CD1c-positive myeloid dendritic cell (primary cell): ENCODE data around the gene SAMD14.

Experiments
- DNase-seq: peaks from one replicate; pipeline ENCODE4 v3.0.0-alpha.2; 2016; ENCODE audit errors: extremely low spot score

Gene SAMD14

DNA sequence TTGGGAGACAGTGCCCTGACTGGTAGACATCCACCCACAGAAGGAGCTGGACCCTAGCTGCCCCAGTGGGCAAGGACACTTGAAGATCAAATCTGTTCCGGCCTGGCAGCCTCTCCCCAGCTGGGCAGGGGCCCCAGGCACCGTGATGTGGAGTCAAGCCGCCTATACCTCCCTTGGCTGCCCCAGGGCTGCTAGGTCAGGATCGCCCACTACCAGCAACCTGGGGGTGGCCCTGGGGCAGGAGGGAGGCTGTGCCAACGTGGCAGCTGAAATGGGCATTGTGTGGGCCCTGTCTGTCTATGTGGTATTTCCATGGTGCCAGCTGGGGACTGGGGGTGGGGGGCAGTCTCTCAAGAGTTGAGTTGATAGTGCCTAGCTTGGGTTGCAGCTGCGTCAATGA is 33.9 kb downstream of the SAMD14 start:
- DNase-seq, result no peak

DNA sequence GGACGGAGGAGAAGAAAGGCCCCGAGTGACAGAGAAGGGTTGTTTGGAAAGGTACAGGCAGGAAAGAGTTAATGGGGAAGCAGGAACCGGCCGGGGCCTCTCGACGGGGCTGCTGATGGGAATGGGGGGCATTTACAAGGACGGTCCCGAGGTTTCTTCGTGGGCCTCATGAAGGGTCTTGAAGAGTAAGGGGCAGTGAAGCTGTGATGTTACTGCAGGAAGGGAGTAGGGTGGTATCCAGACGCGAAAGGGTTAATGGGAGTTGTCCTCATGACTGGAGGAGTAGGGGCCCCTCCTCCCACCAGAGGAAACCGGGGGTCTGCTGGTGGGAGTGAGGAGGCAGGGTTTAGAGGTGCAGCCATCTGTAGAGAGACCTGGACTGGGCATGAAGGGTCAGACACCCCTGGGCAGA is 34.3 kb downstream of the SAMD14 start:
- DNase-seq, result no peak

DNA sequence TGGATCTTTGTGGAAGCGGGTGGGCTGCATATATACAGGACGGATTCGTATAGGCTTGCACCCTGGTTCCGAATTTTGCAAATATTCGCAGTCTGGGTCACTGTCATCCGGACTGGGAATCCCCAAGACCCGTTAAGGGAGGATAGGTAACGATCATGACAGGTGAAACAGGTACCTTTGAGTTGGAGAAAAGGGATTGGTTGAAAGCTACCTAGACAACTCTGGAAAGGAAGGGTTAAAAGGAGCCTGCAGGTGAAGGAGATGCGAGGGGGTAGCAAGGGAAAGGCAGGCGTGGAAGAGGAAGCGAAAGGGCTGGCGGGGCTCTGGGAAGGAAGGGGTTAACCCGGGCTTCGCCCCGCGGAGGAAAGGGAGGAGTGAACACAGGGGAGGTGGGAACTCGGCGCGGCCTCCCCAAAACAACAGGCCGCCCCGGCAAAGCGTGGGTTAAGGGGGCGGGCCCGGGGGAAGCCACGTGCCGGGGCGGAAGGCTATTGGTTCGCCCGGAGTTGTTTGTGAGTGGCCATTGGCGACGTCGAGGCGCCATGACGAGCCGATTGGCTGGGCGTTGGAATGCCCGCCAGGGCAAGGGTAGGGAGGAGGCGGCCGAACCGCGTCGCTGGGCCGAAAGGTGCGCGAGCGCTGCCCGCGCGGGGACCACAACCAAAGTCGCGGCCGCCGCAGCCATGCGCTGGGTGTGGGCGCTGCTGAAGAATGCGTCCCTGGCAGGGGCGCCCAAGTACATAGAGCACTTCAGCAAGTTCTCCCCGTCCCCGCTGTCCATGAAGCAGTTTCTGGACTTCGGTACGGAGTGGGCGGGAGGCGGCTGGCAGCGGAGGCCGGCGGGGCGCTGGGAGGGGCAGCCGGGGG is 35.0 kb downstream of the SAMD14 start, which contains the start of gene PDK2:
Gene PDK2, plus strand, starts transcription at position 599 of the 867 bp plus-strand sequence. Its CDS starts 85 bp downstream, at position 684.
- peak; percentile 97 for DNase-seq

DNA sequence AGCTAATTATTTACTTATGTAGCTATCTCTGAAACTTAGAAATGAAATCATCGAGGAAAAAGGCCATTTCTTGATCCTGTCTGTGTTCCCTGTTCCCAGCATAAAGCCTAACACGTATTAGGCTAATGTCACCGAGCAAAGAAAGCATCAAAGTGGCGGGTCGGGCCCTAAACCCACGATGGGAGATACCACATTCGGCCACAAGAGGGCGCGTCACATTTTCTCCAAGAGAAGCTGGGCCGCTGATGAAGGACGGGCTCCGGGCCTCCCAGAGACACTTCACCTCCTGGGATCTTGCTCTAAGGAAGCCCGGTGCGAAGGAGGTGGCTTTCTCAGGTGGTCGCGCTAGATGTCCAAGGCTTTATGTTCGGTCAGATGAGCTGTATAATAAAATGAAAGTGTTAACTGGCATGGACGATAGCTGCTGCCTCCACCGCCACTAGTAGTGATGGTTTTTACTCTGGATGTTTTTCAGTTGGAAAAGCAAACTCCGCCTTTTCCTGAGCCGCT is 35.7 kb downstream of the SAMD14 start:
- DNase-seq, result peak; percentile 92

DNA sequence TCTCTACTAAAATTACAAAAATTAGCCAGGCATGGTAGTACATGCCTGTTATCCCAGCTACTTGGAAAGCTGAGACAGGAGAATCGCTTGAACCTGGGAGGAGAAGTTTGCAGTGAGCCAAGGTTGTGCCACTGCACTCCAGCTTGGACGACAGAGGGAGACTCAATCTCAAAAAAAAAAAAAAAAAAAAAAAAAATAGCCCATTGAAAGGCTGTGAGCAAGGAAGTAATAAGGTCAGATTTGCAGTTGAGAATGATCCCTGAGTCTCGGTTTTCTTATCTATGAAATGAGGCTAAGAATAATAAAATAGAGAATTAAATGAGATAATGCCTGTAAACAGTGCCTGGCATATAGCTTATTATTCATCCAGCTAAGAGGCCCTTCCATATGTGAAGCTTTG is 36.2 kb downstream of the SAMD14 start:
- DNase-seq, result no peak

DNA sequence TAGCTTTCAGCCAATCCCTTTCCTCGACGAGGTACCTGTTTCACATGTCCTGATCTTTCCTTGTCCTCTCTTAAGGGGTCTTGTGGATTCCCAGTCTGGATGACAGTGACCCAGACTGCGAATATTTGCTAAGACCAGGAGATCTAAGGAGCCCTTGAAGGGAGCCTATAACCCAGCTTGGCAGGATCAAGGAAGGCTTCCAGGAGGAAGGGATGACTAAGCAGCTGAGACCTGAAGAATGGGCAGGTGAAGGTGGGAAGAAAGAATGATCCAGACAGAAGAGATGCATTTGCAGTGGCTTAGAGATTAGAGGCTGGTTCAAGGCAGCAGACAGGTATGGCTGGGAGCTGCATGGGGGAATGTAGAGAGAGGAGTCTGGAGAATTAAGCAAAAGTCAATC is 36.7 kb downstream of the SAMD14 start:
- DNase-seq, result no peak

DNA sequence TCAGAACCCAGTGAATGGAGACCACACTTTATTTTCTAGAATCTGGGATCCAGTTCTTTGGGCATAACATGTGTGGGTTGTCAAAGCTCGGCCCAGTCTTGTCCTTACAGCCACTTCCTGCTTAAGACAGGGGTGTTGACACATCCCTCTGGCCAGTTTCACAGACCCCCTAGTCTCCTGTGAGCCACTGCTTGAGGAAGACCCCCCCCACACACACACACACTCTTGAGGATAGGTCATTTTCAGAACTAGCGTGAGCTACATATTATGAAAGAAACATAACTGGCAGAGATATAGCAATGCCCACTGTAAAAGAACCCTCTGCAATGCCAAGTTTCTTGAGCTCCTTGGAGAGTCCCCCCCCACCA is 38.1 kb downstream of the SAMD14 start:
- DNase-seq, result no peak

DNA sequence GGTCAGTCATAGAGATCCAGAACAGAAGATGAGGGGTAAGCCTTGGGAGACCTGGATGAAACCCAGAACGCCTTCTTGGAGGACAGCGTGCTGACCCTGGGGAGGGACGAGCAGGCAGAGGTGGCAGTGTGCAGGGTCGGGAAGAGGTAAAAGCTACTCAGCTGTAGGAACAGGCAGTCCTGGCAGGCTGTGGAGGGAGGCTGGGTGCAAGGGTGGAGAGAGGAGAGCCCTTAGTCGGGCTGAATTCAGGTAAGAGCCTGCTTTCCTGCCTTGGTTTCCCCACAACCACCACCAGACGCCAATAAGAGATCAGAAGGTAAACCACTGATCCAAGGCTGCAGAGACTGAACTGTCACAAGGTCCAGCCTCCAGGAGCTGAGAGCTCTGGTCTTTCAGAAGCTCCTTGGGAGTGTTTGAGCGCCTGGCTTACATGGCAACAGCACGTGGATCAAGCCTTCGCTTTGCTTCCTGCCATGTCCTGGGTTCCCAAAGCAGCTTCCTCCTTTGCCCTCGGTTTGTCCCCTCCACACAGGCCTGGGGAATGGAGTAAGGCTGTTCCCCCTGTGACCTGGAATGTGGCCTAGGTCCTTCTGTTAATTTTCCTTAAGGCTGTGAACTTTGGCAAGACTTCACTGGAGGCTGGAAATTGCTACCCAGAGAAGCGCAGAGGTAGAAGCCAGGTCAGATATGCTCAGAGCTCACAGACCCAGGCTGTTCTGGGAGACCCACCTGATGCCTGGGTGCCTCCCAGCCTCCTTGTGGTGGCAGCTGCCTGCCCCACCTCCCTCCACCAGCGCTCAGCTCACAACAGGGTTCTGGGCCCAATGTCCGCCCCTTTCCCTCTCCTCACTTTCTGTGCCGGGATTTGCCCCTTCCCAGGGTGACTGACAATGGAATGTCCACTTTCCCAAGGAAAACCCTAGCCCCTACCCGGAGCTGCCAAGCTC is 38.7 kb downstream of the SAMD14 start:
- no peak for DNase-seq

DNA sequence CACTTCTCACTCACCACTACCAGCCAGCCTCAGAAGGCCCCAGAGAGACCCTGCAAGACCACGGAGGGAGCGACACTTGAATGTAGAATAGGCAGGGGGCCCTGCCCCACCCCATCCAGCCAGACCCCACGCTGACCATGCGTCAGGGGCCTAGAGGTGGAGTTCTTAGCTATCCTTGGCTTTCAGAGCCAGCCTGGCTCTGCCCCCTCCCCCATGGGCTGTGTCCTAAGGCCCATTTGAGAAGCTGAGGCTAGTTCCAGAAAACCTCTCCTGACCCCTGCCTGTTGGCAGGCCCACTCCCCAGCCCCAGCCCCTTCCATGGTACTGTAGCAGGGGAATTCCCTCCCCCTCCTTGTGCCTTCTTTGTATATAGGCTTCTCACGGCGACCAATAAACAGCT is 39.9 kb downstream of the SAMD14 start:
- DNase-seq, result no peak

DNA sequence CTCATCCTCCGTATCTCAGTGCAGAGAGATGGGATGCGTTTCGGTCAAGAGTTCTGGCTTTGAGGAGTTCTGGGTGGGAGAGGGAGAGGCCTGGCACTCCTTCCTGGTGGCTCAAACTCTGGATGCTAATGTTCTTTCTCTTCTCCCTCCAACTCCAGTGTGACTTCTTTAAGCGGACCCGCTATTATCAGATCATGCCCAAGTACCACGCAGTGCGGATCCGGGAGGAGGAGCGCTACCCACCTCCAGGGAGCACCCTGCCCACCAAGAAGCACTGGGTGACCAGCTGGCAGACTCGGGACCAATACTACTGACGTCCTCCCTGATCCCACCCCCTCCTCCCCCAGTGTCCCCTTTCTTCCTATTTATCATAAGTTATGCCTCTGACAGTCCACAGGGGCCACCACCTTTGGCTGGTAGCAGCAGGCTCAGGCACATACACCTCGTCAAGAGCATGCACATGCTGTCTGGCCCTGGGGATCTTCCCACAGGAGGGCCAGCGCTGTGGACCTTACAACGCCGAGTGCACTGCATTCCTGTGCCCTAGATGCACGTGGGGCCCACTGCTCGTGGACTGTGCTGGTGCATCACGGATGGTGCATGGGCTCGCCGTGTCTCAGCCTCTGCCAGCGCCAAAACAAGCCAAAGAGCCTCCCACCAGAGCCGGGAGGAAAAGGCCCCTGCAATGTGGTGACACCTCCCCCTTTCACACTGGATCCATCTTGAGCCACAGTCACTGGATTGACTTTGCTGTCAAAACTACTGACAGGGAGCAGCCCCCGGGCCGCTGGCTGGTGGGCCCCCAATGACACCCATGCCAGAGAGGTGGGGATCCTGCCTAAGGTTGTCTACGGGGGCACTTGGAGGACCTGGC is 40.8 kb downstream of the SAMD14 start:
- no peak for DNase-seq

DNA sequence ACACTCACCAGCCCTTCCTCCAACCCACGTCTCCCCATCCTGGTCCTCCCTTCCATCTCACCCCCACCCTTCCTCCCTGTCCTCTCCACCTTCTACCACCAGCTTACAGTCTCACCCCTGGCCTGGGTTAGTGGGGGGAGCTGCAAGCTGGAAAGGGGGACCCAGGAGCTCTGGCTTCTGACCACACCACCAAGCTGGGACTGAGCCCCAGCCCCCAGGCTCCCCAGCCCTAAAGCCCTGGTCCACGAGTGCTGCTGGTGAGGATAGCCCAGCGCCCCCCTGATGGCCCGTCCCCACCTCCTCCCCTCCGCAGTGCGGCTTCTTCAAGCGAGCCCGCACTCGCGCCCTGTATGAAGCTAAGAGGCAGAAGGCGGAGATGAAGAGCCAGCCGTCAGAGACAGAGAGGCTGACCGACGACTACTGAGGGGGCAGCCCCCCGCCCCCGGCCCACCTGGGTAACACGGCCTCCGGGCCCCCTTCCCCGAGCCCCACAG is 42.0 kb downstream of the SAMD14 start:
- DNase-seq, result no peak

DNA sequence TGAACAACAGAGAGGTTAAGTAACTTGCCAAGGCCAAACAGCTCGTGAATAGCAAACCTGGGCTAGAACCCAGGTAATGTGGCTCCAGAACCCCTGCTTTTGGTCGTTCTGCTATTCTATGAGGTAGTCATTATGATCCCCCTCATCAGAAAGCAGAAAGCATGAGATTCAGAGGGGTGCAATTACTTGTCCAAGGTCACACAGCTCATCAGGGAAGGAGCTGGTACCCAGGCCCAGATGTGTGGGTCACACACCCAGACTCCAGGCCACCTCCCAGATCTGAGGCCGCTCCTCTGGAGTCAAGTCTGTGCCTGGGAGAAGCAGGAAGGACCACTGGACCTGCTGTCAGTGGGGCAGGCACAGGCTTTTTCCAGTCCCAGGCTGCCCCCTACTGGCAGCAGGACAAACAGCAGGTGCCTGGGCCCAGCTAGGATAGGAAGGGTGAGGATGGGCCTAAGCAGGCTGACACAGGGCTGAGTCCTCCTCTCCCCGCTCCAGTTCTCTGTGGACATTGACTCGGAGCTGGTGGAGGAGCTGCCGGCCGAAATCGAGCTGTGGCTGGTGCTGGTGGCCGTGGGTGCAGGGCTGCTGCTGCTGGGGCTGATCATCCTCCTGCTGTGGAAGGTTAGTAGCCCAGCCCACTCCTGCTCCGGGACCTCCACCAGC is 42.6 kb downstream of the SAMD14 start:
- DNase-seq, result peak; percentile 83

DNA sequence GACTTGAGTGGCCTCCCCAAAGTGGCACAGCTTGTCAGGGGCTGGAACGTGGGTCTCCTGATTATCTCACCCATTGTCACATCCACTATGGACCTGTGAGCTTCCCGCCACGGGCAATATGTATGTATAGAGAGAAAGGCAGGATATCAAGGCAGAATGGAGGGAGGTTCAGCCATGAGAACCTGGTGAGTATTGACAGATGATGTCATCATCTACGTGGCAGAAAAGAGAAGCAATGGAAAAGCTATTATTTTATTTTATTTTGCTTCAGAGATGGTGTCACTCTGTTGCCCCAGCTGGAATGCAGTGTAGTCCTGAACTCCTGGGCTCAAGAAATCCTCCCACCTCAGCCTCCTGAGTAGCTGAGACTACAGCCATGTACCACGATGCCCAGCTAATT is 48.2 kb downstream of the SAMD14 start:
- no peak for DNase-seq

DNA sequence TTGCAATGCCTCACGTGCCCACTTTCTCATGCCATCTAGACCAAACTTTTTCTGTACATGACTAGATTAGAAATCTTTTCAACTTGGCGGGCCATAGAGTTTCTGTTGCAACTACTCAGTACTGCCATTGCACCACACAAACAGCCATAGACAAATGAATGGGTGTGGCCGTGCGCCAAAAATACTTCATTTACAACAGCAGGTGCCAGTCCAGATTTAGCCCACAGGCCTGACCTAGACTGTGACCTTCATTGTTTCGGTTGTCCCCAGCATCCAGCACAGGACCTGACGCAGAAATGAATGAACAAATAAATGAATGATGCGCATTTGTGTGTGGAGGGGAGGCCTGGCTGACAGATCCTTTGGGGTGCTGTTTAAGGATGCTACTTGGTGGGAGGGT is 49.1 kb downstream of the SAMD14 start:
- DNase-seq, result no peak

DNA sequence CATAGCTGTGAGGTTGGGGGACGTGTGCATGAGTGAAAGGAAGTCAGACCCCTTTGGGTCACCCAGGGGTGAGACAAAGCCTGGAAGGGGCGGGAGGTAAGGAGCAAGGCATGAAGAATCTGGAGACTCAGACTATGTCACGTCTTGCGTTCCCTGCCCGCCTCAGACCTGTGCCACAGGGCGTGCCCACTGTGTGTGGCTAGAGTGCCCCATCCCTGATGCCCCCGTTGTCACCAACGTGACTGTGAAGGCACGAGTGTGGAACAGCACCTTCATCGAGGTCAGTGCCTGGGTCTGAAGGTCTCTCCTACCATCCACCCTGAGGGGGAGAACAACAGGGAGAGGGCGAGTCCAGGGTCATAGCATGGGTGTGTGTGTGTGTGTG is 49.9 kb downstream of the SAMD14 start:
- DNase-seq, result no peak

DNA sequence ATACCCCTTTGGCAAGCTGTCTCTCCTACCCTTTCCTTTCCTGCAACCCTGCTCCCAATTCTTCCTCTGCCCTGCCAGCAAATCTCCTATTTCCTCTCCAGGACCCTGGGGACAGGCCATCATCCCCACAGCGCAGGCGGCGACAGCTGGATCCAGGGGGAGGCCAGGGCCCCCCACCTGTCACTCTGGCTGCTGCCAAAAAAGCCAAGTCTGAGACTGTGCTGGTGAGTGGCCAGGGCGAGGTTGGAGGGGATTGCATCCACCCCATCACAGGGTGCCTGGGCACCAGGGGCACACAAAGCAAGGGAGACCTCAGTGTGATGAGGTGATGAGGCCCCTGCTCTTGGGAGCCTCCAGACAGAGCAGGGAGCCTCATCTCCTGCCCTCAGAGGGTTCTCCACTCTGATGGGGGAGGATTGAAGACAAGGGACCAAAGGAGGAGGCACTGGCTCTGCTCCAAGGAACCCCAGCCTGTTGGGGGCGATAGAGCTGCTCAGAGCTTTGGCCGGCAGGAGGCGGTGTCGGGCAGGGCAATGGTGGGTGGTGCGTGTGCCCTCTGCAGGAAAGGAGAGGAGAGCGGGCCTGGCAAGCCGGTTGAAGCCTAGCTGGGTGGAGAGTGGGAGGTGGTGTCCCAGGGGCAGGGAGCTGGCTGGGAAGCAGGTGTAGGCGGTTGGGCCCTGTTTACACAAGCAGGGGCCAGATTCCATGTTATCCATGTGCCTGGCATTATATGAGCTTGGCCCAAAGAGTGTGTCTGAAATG is 50.4 kb downstream of the SAMD14 start:
- peak; percentile 15 for DNase-seq

DNA sequence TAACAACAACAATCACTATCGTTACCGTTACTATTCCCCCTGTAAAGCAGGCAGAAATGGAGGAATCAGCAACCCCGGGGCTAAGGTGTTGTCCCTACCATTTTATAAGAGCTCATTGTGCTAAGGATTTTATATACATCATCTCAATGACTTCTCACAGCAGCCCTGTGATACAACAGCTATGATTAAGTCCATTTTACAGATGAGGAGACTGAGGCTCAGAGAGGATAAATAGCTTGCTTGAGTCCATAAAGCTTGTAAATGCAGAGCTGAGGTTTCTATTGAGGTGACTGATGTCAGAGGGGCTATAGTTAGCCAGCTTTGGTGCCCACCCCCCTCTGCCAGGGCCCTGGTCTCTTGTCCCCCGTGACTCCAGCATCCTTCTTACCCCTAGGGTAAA is 51.5 kb downstream of the SAMD14 start:
- no peak for DNase-seq

DNA sequence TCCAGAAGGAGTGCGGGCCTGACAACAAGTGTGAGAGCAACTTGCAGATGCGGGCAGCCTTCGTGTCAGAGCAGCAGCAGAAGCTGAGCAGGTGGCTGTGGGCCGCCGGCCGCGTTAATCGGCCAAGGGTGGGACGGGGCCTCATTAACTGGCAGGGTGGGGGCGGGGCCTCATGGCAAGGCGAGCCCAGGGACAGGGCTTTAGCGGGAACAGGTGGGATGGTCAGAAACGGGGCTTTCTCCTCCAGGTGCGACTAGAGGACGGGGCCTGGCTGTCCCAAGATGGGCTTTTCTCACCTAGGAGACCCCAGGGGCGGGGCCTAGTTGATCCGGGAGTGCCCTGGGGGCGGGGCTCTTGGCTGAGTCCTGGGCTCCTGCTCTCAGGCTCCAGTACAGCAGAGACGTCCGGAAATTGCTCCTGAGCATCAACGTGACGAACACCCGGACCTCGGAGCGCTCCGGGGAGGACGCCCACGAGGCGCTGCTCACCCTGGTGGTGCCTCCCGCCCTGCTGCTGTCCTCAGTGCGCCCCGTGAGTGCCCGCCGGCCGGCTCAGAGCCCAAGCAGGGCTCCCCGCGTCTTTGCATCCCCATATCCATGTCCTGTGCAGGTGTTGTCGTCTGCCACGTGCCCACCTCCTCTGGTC is 53.2 kb downstream of the SAMD14 start:
- no peak for DNase-seq

DNA sequence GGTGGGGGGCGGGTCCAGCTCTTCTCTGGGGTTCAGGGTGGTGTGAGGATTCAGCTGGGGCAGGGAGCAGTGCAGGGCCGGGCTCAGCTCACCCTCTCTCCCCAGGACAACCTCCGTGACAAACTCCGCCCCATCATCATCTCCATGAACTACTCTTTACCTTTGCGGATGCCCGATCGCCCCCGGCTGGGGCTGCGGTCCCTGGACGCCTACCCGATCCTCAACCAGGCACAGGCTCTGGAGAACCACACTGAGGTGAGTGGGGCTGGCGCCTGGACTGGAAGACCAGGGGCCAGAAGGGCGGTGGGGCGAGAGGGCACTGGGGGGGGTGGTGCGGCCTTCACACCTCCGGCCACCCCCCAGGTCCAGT is 53.8 kb downstream of the SAMD14 start:
- no peak for DNase-seq
